Measurements from ENCODE around the gene TMPRSS11F. TPM values are rescaled to one million over a fixed set of nuclear protein-coding genes. Genes with fewer than 3 reads are reported as not detected.

TMPRSS11F gene
- total RNA-seq, 1 donor from 2014 or later = not detected

GRCh38 chr4:68011684-68012083 lies 118.0 kb downstream of the TMPRSS11F start:
- Mint-ChIP-seq H3K36me3 (ENCODE audit: low read depth) (no peaks in the 10 kb centered on the region), H3K9me3 (peaks cover 1% of the 10 kb centered on the region), H3K4me3 (no peak overlapping the region), H3K27ac (no peak overlapping the region), H3K4me1 (no peaks in the 10 kb centered on the region), H3K27me3 (no peaks in the 10 kb centered on the region)
- TF ChIP-seq CTCF (IDR thresholded peaks at IDR 0.05) = no peak
- POLR2A ChIA-PET = no interaction called here
- CTCF ChIA-PET = no interaction called here
- intact Hi-C loops (cut with micrococcal nuclease) = no loop called here
- ATAC-seq (ENCODE audit: low read depth) (no peak), DNase-seq (no peak)

Other genes with a start within 250 kb of the TMPRSS11F start
- gene TMPRSS11D, start 245.9 kb downstream of the TMPRSS11F start, total RNA-seq = not detected in 2 replicates
- gene TMPRSS11A, start 166.4 kb downstream of the TMPRSS11F start, total RNA-seq = not detected in 2 replicates
- not detected in 2 replicates for gene TMPRSS11B, start 115.8 kb upstream of the TMPRSS11F start, total RNA-seq
- gene YTHDC1, start 220.2 kb upstream of the TMPRSS11F start, total RNA-seq = 101 and 119 TPM in 2 replicates

Data from activated B cell treated with CpG ODN at 0.5 μM for 24 hours (primary cell).